Measurements from ENCODE around the gene DGCR2.

DNA sequence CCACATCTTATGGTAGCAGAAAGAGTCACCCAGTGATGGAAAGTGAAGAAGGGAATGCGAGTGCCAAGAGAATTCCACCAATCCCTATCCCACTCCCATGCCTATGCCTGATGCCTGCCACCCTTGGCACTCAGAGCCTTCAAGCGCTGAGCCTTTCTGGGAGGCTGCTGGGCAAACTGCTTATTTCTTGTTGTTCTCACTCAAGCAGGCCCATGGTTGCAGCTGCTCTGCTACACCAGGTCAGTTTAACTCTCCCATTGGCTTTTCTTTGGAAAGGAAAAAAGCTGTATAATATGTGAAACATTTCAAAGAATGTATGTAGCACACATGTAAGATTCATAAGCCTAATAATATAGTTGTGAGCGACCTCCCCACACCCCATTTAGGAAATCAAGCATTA, 41.4 kb downstream of the DGCR2 start:
- TF ChIP-seq, protein P1, sequence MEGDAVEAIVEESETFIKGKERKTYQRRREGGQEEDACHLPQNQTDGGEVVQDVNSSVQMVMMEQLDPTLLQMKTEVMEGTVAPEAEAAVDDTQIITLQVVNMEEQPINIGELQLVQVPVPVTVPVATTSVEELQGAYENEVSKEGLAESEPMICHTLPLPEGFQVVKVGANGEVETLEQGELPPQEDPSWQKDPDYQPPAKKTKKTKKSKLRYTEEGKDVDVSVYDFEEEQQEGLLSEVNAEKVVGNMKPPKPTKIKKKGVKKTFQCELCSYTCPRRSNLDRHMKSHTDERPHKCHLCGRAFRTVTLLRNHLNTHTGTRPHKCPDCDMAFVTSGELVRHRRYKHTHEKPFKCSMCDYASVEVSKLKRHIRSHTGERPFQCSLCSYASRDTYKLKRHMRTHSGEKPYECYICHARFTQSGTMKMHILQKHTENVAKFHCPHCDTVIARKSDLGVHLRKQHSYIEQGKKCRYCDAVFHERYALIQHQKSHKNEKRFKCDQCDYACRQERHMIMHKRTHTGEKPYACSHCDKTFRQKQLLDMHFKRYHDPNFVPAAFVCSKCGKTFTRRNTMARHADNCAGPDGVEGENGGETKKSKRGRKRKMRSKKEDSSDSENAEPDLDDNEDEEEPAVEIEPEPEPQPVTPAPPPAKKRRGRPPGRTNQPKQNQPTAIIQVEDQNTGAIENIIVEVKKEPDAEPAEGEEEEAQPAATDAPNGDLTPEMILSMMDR (conservative IDR thresholded peaks at IDR 0.05; ENCODE audit: low read depth in 2 of 2), result no peak
- TF ChIP-seq EZH2 (IDR thresholded peaks at IDR 0.05; ENCODE audit: low read depth, unreplicated experiment) (no peak), EZH2phosphoT487 (IDR thresholded peaks at IDR 0.05; ENCODE audit: unreplicated experiment) (no peak), ZNF331 (CRISPR knock-in tag; IDR thresholded peaks at IDR 0.05; ENCODE audit: low read depth) (no peak)
- TF ChIP-seq, protein P2, sequence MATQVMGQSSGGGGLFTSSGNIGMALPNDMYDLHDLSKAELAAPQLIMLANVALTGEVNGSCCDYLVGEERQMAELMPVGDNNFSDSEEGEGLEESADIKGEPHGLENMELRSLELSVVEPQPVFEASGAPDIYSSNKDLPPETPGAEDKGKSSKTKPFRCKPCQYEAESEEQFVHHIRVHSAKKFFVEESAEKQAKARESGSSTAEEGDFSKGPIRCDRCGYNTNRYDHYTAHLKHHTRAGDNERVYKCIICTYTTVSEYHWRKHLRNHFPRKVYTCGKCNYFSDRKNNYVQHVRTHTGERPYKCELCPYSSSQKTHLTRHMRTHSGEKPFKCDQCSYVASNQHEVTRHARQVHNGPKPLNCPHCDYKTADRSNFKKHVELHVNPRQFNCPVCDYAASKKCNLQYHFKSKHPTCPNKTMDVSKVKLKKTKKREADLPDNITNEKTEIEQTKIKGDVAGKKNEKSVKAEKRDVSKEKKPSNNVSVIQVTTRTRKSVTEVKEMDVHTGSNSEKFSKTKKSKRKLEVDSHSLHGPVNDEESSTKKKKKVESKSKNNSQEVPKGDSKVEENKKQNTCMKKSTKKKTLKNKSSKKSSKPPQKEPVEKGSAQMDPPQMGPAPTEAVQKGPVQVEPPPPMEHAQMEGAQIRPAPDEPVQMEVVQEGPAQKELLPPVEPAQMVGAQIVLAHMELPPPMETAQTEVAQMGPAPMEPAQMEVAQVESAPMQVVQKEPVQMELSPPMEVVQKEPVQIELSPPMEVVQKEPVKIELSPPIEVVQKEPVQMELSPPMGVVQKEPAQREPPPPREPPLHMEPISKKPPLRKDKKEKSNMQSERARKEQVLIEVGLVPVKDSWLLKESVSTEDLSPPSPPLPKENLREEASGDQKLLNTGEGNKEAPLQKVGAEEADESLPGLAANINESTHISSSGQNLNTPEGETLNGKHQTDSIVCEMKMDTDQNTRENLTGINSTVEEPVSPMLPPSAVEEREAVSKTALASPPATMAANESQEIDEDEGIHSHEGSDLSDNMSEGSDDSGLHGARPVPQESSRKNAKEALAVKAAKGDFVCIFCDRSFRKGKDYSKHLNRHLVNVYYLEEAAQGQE (IDR thresholded peaks at IDR 0.05; ENCODE audit: unreplicated experiment), result no peak

All from GM23338 (cell line).